Gastroesophageal sphincter (tissue), 4 donors: ENCODE results near the gene CD46. TPM values are rescaled to one million over a fixed set of nuclear protein-coding genes. Genes with fewer than 3 reads are reported as not detected.

ENCODE experiments used
- ATAC-seq: fragments of 150-250 bp; one replicate; pipeline ENCODE4 v1.9.1; 2016; ENCODE audit warnings: mild to moderate bottlenecking, moderate library complexity
- H3K27ac ChIP-seq, 4 donors: fragments of 200-600 bp; sonication (generic) in 3 of 4; 1 replicate in 3 of 4; 2 replicates in 1 of 4; pipeline ENCODE4 v1.5.1; 2016 to 2019
- H3K27me3 ChIP-seq: fragments of 200-600 bp; sonication (generic); one replicate; pipeline ENCODE4 v1.5.1; 2019
- H3K36me3 ChIP-seq, 2 donors: fragments of 200-600 bp; sonication (generic); one replicate each; pipeline ENCODE4 v1.5.1; 2019; ENCODE audit warnings: control low read depth in 1 of 2
- H3K4me1 ChIP-seq, 3 donors: fragments of 200-600 bp; sonication (generic); 1 replicate in 2 of 3; 2 replicates in 1 of 3; pipeline ENCODE4 v1.5.1; 2016 to 2019; ENCODE audit warnings: control low read depth in 2 of 3
- H3K4me3 ChIP-seq, 2 donors: fragments of 200-600 bp; sonication (generic); one replicate each; pipeline ENCODE4 v1.5.1; 2019; ENCODE audit warnings: mild to moderate bottlenecking in 1 of 2, moderate library complexity in 1 of 2
- H3K9me3 ChIP-seq, 3 donors: fragments of 200-600 bp; sonication (generic); one replicate each; pipeline ENCODE4 v1.5.1; 2017 to 2019; ENCODE audit warnings: control low read depth in 2 of 3
- EP300 ChIP-seq: sonication (generic); formaldehyde crosslinking; IDR thresholded peaks from one replicate; pipeline ENCODE4 v1.6.1; 2017; ENCODE audit warnings: antibody characterized with exemption, mild to moderate bottlenecking
- POLR2A ChIP-seq, 2 donors: fragments of 450-650 bp; IDR thresholded peaks; one replicate each; pipeline ENCODE4 v1.6.1; 2017; ENCODE audit warnings: antibody characterized with exemption in 2 of 2, mild to moderate bottlenecking in 2 of 2, moderate library complexity in 1 of 2
- POLR2AphosphoS5 ChIP-seq: sonication (generic); formaldehyde crosslinking; IDR thresholded peaks from one replicate; pipeline ENCODE4 v1.6.1; 2017; ENCODE audit warnings: antibody characterized with exemption
- WGBS, 2 donors: methylation state at CpG; one replicate each; pipeline ENCODE4 v1.1.5; 2018; ENCODE audit warnings: low coverage in 1 of 2; 5-methylcytosine and 5-hydroxymethylcytosine counted together
- total RNA-seq, 4 donors: library from RNA; depleted of rRNA; stranded (reverse); fragments of >200 nt; gene quantifications; one replicate each; pipeline ENCODE4 v1.1.0, GENCODE V29; 2016
- TF ChIP-seq, protein P1 (sequence below), 4 experiments: fragments of 200-600 bp in 2 of 4; fragments of 450-650 bp in 2 of 4; sonication (generic) in 1 of 4; IDR thresholded peaks; one replicate each; pipeline ENCODE4 v1.5.1; 2017 to 2019; ENCODE audit warnings: antibody characterized with exemption in 4 of 4, mild to moderate bottlenecking in 2 of 4, moderate library complexity in 2 of 4

CD46 gene
- total RNA-seq, 4 donors from 2014 or later = 69.1 to 117 (median 98.6) TPM

DNA sequence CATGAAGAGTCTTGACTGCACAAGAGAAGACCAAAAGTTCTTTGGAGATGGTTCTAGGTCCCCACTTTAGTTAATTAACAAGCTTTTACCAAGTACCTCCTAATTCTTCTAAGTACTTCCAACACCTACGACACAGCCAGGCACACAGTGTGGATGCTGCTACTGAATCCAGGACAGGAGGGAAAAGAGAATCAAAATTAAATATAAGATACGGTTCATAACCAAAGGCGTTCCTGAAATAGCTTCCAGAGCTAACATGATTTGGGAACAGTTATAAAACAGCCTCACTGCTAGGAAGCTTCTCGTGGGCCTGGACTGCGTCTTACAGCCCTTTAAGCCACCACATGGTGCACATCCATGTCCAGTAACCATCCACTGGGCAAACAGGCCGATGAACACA, 84.1 kb downstream of the CD46 start:
- no peak for ATAC-seq
- H3K9me3 ChIP-seq = no peaks in the 10 kb centered on the region
- WGBS, 2 donors = 68 to 86% methylated on average over 1 to 6 of the region's 6 CpGs
- H3K27ac ChIP-seq = peak overlapping the region in 3 of 4 donors; percentile 70 to 99 (median 77)
- peaks cover 0 to 2% of the 10 kb centered on the region in 2 donors for H3K36me3 ChIP-seq
- no peaks in the 10 kb centered on the region for H3K27me3 ChIP-seq
- peaks cover 5 to 100% (median 66%) of the 10 kb centered on the region in 3 donors for H3K4me1 ChIP-seq
- no peak for TF ChIP-seq POLR2A (IDR thresholded peaks at IDR 0.05)
- TF ChIP-seq EP300 = no peak
- TF ChIP-seq, protein P1, sequence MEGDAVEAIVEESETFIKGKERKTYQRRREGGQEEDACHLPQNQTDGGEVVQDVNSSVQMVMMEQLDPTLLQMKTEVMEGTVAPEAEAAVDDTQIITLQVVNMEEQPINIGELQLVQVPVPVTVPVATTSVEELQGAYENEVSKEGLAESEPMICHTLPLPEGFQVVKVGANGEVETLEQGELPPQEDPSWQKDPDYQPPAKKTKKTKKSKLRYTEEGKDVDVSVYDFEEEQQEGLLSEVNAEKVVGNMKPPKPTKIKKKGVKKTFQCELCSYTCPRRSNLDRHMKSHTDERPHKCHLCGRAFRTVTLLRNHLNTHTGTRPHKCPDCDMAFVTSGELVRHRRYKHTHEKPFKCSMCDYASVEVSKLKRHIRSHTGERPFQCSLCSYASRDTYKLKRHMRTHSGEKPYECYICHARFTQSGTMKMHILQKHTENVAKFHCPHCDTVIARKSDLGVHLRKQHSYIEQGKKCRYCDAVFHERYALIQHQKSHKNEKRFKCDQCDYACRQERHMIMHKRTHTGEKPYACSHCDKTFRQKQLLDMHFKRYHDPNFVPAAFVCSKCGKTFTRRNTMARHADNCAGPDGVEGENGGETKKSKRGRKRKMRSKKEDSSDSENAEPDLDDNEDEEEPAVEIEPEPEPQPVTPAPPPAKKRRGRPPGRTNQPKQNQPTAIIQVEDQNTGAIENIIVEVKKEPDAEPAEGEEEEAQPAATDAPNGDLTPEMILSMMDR (IDR thresholded peaks at IDR 0.05) = no peak
- TF ChIP-seq POLR2AphosphoS5 = no peak
- H3K4me3 ChIP-seq = no peak overlapping the region

DNA sequence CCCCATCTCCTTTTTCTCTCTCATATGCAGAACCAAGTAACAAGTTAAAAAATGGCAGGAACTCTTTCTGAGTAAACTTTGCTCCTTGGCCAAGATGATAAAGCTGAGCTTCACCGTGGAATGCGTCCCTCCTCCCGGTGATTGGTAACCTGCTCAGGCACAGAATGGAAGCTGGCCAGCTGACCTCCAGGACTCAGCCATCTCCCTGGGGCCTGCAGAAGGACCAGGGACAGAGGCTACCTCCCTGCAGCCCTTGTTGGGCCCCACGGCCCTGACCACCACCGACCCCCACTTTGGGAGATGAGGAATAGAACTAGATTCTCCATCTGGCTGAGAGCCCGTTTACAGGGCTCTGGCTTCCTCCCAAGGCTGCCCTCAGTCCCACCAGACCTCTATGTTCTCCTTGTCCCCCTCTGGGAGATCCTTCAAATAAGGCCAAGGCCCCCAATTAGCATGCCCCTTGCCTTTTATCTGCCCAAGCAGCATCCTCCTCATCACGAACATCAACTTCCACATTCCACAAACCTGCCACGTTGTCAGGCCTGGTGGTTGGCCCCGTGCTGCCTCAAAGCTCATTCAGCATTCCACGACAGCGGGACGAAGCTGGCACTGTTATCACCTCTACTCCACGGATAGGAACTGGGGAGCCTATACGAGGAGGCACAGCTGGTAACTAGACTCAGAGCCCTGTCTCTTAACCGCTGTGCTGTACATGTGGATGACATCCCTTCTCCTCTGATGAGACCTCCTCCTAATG, 84.9 kb downstream of the CD46 start:
- Histone ChIP-seq H3K27me3 (no peaks in the 10 kb centered on the region), H3K36me3 (peaks cover 0 to 2% of the 10 kb centered on the region in 2 donors), H3K27ac (peak overlapping the region in 3 of 4 donors; percentile 70 to 99 (median 77)), H3K4me1 (peaks cover 2 to 100% (median 58%) of the 10 kb centered on the region in 3 donors), H3K4me3 (no peak overlapping the region), H3K9me3 (no peaks in the 10 kb centered on the region)
- no peak for ATAC-seq
- 47 to 65% methylated on average over 5 to 8 of the region's 15 CpGs for WGBS, 2 donors
- TF ChIP-seq, protein P1 (IDR thresholded peaks at IDR 0.05) = no peak
- TF ChIP-seq POLR2AphosphoS5 (no peak), POLR2A (IDR thresholded peaks at IDR 0.05) (no peak), EP300 (no peak)

DNA sequence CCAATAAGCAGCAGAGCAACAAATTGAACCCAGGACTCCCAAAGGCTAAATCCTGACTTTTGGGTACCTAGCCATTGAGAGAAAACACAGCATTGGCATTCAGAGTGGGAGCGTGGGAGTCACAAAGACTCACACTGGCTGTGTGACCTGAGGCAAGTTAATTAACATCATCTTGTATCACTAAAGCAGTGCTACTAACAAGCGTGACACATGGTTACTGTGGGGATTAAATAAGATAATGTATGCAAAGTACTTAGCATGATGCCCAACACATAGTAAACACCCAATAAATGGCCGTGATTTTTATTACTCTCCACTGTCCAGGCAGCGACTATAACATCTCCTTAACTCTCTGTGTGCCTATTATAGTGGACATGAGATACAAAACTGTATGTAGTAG, 85.8 kb downstream of the CD46 start:
- peak overlapping the region; percentile 18 to 99 (median 74) for H3K27ac ChIP-seq
- H3K36me3 ChIP-seq = peaks cover 0 to 5% of the 10 kb centered on the region in 2 donors
- H3K9me3 ChIP-seq = no peaks in the 10 kb centered on the region
- 67 to 75% methylated on average over 2 to 4 of the region's 4 CpGs for WGBS, 2 donors
- ATAC-seq = no peak
- H3K4me3 ChIP-seq = no peak overlapping the region
- peaks cover 0 to 100% (median 52%) of the 10 kb centered on the region in 3 donors for H3K4me1 ChIP-seq
- H3K27me3 ChIP-seq = no peaks in the 10 kb centered on the region
- TF ChIP-seq POLR2AphosphoS5 (no peak), EP300 (no peak)
- TF ChIP-seq, protein P1 (IDR thresholded peaks at IDR 0.05) = no peak

DNA sequence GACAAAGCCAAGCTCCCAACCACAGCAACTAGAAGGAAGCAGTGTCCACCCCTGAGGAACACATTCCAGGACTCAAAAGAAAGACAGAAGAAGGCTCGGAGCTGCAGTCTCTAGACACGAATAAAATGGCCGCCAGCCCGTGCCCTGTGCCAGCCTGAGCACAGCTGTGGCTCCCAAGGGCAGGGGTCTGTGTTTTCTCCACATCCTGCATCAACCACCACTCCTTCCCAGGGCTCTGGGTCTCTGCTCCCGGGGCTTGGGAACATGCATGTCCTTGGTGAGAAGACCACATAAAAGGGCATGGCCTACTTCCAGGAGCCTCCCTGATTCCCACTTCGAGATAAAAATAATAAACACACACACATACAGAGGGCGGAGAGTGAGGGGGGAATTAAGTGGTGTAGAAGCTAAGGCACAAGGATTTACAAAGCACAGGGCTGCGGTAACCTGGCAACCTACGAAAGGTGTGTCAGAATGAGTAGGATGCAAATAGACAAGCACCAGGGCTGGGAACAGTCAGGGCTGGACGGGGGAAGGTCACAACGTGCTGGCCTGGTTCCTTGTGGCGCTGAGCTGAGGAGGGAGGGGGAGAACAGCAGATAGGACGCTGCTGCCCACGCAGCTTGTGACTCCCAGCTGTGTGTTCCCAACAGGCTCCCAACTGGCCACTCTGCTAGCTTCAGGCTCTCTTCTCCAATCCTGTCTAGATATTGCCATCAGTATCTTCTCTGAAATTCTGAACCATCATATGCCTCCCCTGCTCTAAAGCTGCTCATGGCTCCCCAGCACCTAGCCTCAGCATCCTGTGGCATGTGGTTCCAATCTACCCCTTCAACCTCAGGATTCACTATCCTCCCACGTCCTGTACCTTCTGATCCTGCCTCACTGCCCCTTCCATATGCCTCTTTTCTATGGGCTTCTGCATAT, 86.6 kb downstream of the CD46 start:
- no peaks in the 10 kb centered on the region for H3K9me3 ChIP-seq
- no peak overlapping the region for H3K4me3 ChIP-seq
- H3K27ac ChIP-seq = peak overlapping the region; percentile 18 to 99 (median 74)
- H3K27me3 ChIP-seq = no peaks in the 10 kb centered on the region
- 38 to 59% methylated on average over 8 to 13 of the region's 15 CpGs for WGBS, 2 donors
- H3K4me1 ChIP-seq = peaks cover 0 to 100% (median 48%) of the 10 kb centered on the region in 3 donors
- peak; percentile 32 for TF ChIP-seq POLR2AphosphoS5
- TF ChIP-seq, protein P1 (IDR thresholded peaks at IDR 0.05) = no peak
- H3K36me3 ChIP-seq = peaks cover 0 to 9% of the 10 kb centered on the region in 2 donors
- peak; percentile 59 for ATAC-seq
